HG03064 (cell line): ENCODE data around the gene GJD2.

Experiments used
- ATAC-seq: cut with Tn5 transposase; IDR thresholded peaks from one replicate; pipeline ENCODE4 v1.9.1; 2021; ENCODE audit warnings: low read depth; ENCODE audit not compliant: unreplicated experiment

The GJD2 gene

DNA sequence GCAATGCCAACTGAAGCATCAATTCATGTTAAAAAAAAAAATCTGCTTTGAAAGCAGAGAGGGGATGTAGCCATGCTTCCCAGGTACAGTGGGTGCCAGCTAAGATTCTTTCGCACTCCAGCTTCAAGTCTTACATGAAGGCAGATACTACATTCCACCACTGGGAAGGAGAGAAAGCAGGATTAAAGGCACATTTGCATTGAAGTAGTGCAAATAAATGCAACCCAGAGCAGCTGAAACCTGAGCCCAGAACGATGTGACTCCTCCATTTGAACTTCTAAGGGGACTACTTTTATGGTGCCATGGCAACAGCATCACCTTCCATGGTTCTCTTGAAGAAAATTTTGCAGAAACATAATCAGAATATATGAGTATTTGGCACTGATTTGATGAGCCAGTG is 19.1 kb upstream of the GJD2 start:
- ATAC-seq = no peak

DNA sequence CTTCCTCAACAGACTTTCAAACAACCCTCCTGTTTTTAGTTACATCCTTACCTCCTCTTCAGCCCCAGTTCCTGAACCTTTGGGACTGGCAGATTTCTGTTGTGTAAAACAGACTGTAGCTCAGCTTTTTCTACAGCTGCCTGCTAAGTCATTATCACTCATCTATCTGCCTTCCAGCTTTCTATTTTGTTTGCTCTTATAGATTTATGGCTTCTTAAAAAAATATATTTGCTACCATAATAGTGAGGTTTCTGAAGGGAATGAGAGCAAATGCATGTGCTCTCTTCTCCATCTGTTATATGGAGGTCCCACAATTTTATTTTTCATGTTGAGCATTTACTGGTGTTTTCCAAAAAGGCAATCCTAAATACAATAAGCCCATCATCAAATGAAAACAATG is 18.2 kb upstream of the GJD2 start:
- no peak for ATAC-seq

DNA sequence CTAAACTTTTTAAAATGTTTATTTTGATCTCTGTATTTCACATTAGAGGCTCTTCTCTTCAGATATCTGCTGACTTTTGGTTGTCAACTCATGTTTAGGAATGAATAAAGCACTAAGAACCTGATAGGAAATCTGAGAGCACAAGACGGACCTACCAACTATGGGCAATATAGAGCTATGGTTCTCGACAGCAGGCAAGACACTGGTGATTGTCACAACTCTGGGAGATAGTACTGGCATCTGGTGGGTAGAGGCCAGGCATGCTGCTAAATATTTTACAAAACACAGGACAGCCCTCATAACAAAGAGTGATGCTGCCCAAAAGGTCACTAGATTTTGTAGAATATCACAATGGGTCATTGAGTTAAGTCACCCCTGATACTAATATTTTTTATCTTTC is 17.5 kb upstream of the GJD2 start:
- no peak for ATAC-seq

DNA sequence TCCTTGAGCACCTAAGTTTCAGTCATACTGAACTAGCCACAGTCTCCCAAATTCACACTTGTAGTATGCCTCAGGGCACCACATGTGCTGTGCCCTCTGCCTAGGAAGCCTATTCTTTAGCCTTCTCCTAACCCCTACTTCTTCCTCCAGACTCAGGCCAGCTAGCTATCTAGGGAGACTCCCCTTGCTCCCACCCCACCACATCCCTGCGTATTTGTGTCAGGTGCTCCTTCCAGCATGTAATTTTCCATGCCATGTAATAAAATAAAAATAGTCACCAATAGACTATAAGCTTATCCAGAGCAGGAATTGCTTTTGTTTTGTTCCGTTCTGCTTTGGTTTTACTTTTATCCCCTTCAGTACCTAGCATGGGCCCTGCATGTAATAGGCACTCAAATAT is 14.9 kb upstream of the GJD2 start:
- ATAC-seq = no peak

DNA sequence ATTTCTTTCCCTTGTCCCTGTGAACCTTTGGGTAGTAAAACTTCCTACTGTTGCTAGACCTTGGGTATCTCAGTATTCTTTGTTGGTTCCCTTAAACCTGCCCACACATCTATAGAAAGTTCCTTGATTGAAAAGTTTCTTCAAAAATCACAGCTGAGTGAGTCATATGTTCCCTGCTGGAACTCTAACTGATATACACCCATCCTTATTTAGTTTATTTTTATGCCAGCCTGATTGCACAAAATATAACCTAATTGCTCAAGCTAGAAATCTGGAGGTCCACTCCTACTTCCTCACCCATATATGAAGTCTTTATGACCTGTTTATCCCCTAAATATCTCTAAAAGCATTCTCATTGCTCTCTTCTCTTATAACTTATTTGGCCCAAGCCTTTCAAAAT is 13.7 kb upstream of the GJD2 start:
- no peak for ATAC-seq

DNA sequence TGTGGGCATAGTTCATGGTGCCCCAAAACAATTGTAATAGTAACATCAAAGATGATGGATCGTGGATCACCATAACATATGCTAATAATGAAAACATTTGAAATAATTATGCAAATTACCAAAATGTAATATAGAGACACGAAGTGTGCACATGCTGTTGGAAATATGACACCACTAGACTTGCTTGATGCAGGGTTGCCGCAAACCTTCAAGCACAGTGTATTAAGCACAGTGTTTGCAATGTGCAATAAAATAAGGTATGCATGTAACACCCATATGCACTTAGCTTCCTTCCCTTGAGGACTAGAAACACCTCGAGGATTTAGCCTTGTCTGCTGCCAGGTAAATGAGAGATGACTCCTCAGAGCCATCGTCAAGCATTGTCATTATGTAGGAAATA is 10.9 kb upstream of the GJD2 start:
- ATAC-seq = no peak

DNA sequence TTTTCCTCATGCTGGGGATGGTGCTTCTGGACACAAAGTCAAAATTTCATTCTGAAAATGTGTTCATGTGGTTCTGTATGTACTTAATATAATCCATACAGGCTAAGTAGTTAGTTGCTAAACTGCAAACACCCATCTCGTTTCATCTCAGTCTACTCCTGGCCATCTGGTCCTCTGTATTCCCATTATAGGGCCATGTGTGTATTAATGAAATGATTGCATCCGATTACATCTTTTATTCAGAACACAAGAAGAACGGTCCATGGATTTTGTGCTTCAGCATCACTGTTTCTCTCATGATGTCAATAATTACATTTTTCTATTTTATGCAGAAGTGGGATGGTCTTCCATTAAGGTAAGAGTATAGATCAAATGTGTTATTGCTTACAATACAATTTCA is 6.1 kb upstream of the GJD2 start:
- no peak for ATAC-seq

DNA sequence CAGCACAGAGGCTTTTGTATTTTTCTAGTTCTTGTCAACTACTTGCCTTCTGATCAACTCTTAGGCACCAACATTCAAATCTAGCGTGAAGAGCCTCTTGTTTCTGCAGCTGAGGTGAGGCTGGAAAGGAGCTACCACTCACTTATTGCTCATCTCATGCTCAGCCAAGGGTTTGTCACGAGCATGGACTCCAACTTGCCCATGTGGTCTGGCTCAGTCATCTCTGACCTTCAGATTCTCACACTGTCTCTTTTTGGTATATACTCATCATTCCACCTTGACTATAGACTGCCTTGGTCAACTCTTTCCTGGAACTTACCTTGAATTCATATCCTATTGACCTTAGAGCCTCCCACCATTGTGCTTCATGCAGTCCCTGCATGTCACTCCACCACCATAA is 5.2 kb upstream of the GJD2 start:
- ATAC-seq = no peak

DNA sequence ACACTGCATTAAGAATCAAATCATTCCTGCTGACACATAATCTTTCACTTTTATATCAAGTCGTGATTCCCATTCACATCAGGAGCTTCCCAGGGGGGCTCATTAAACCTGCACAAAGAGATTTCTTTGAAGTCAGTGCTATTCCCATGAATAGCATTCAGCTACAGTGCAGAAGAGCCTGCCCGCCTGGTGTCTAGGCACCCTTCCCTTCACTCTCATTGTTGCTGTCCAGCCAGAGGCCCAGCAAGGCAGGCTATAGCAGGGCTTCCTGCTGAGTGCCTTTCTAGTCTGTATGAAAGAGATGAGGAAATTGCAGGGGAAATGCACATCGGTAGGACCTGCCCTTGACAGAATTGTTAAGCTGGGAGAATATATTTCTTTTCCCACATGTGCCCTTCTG is 4.5 kb upstream of the GJD2 start:
- no peak for ATAC-seq

DNA sequence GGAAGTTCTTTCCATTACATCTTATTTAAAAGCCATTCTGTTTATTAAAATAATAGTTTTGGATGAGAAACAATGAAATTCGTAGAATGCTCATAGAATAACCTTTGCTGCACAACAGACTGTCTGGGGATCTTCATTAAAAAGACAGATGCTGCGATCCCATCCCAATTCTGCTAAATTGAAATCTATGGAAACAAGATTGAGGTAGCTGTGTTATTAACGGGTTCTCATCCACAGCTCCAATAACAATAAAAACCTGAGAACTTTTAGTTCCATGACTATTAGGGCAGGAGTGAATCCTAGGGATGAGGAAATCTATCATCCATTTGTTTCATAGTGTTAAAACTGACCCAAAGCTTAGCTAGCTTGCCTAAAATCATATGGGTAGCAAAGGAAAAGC is 2.5 kb upstream of the GJD2 start:
- ATAC-seq = no peak

DNA sequence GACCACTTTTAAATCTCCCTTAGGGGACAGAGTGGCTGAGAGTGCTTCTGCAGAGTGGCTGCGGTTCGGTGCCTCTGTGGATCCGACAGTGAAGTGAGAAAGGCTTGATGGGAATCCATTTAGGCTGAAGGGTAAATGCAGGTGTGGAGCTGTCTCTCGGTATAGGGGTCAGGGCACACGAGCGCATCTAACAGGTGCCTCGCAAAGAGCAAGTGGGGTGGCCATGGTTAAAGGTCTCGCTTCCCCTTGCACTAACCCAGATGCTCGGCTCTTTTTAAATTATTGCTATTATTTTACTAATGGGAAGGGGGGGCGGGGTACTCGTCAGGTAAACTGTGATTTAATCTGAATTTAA is 598 bp upstream of the GJD2 start:
- ATAC-seq = no peak

DNA sequence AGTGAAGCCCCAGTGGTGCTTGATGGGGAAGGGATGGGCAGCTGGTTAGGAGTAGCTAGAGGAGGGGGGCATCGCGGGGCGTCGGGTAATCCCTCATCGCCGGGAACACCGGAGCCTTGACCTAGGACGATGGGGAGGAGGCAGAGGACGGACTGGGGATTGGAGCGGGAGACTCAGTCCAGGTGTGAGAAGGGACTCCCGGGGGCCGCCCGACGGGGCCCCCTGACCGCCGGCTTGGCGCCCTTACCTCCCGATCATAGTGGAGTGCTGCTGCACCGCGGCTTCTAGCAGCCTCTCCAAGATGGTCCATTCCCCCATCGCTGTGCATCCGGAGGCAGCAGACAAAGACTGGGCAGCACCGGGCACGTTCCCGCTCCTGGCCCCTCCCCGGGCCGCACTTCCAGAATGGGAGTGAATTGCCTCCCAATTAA is 612 bp downstream of the GJD2 start:
- no peak for ATAC-seq

DNA sequence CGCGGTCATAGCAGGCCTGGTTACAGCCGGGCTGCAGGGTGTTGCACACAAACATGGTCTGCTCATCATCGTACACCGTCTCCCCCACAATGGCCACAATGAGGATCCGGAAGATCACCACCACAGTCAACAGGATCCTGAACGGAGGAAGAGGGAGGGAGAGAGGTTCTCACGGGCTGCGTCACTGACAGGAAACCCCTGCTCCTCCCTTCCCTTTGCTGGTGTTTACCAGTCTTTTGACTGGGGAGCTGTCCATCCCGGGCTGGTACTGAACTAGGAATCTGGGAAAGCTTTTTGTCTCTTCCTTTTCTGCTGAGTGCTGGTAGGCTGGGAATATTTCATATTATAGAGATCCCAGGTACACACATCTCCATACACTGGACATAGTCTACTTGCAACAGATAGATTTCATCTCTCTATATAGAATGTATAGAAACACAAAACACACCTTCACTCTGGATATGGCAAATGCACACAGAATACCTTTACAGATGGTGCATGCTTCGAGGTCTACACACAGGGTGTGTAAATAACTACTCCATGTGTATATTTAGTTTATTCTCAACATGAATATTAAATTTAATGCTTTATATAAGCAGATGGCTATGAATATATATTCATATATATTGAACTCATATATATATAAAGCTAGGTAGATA is 1.4 kb downstream of the GJD2 start:
- no peak for ATAC-seq

DNA sequence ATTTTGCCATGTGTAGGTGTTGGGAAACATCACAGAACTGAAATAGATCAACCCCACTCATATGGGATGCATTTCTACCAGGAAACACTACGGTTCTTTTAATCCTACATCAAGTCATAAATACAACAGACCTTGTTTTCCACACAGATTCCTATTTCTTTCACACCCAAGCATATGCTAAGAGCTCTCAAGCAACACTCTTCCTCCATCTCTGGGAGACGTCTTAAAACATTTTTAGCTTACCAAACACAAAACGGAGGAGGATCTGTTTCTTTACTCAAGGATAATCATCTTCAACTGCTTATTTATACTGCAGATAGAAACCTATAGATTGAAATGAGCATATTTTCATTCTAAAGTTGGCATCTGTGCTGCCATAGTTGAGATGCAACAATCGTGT is 5.1 kb downstream of the GJD2 start:
- no peak for ATAC-seq

DNA sequence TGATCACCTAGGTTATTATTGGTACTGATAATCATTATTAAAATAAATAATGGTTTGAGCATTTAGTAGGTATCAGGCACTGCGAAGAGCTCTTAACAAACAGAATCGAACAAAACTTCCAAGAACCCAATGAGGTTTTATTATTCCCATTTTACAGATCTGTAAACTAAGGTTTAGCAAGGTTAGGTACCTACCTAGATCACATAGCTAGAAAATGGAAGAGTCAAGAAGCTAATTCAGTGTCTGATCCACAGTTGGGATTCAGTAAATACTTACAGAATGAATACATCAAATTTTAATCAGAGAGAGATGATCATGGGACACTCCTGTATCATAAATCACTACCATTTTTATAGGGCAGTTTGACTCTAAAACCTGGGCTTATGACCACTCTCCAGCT is 15.5 kb downstream of the GJD2 start:
- ATAC-seq = no peak

DNA sequence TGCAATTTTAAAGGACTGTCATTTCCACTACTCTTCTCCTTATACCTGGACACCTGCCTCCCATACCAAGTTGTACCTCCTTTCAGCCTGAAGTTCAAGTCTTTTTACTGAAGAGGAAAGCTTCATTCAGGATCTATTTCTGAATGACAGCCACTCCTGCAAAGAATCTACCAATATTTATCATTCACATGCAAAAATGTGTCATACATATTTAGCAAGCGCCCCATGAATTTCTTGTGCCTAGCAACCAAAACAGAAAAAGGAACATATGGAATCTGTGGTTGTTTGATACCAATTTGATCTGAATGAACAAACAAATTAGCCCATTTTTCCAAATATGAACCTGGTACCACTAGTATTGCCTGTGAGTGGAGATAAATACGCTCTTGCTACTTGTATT is 16.8 kb downstream of the GJD2 start:
- no peak for ATAC-seq

DNA sequence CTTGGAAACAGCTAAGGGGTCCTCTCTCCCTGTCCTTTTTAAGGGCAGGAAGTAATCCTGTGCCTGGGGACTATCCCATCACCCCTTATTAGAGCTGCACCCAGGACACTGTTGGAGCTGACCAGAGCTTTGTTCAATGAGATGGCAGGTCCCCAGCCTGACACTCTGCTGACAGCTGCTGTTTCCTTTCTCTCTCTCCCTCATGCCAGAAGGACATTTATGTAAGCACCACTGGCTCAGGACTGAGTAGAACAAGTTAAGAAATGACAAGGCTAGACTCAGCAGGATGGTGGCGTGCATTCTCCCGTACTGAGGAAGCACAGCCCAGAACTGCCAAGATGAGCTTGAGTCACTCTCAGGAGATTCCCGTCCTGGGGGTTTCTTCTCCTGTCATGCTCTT is 17.3 kb downstream of the GJD2 start:
- no peak for ATAC-seq

DNA sequence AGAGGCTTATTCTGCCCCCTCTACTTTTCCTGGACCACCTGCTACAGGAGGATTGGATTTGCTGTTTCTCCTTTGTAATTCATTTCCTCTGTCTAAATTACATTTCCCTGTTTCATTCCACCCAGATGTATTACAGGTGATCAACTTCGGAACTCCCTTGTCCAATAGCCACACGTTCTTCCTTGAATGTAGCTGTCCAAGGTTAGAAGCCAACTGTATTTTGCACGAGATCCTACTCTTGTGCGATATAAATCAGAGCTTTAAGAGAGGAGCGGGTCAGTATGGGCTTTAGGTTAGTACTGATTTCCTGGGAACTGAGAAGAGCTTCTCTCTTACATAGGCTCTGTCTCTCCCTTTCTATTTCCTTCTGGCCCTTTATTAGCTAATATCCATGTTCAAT is 20.5 kb downstream of the GJD2 start:
- ATAC-seq = no peak

DNA sequence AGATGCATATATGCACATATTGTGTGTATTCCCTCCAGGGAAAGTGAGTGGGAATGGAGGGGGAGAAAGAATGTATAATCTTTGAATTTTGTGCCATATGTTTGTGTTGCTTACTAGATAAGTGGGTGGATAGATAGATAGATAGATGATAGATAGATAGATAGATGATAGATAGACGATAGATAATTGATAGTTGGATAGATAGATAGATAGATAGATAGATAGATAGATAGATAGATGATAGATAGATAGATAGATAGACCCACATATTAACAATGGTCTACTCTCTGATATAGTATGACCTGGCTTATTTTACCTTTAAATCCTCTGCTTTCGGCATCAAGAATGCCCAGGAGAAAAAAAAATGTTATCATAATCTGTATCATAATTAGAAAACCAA is 21.2 kb downstream of the GJD2 start:
- no peak for ATAC-seq

DNA sequence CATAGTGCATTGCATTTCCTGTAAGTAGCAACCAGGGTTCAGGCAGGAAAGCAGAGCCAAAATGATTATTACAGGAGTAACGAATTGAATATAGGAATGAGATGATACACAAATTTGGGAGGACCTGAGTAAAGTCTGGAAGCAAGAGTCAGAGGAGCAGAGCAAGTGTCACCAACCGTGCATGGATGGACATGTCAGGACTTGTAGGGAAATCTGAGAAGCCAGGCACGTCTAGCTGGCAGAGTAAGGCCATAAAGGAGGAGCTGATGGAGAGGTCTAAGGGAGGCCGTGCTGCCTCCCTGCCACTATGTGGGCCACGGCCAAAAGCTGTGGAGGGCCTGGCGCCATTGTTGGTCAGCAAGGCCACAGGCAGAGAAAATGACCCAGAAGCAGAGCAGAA is 22.4 kb downstream of the GJD2 start:
- ATAC-seq = no peak

DNA sequence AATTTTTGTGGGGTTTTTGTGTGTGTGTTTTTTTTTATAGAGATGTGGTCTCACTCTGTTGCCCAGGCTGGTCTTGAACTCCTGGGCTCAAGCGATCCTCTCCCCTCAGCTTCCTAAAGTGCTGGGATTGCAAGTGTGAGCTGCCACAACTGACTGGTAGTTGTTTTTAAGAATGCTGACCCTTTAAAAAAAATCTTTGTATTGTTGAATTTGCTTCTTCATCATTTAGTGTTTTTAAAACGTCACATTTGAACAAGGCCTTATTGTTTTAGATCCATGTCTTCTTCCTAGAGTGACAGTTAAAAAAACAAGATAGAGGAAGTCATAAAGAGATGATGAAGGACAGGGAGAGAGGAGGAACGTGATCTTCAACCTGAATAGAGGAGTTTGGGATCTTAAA is 24.1 kb downstream of the GJD2 start:
- no peak for ATAC-seq

DNA sequence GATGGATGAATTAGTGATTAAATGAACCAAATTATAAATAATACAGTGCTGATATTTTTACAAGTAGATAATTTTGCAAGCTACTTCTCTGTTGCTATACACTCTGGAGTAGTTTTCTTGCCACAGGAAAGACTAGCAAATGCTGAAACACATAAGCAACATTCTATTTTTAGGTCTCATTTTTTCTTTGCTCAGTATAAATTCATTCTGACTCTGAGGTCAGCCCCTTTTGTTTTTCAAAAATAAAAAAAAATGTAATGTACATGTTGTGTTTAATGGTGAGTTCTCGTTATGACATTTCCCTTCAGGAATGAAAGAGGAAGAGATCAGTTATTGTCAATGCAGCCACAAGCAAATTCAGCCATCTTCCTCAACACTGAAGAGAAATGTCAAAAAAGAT is 24.9 kb downstream of the GJD2 start:
- ATAC-seq = no peak

DNA sequence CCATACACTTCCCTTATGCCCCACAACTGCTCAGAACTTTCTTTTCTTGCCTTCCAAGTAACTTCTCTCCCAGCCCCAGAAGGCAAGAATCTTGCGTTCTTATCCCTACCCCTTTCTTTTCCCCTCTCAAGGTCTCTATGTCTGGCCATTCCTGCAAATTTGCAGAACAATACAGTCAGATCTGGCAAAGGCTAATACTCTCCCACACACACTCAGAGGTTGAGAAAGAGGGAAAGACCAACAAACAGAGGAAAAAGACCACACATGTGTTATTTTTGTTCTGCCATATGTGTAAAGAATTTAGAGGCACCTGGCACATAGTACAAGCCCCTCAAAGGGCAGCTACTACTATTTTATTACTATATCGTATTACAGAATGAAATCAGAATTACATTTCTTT is 25.7 kb downstream of the GJD2 start:
- no peak for ATAC-seq
